Tibial nerve (tissue), 4 donors: Measurements from ENCODE around the gene XPO1. TPM values are rescaled to one million over a fixed set of nuclear protein-coding genes. Genes with fewer than 3 reads are reported as not detected.

Experiments
- DNase-seq, 2 donors: peaks; one replicate each; pipeline ENCODE4 v3.0.0-alpha.2; 2019; ENCODE audit warnings: low spot score in 2 of 2
- H3K27ac ChIP-seq, 4 donors: fragments of 200-600 bp; sonication (generic) in 3 of 4; one replicate each; pipeline ENCODE4 v1.5.1; 2017 to 2019; ENCODE audit warnings: mild to moderate bottlenecking in 1 of 4
- H3K27me3 ChIP-seq, 2 donors: fragments of 200-600 bp; sonication (generic) in 1 of 2; one replicate each; pipeline versions ENCODE4 v1.5.1 to v1.6.0; 2017 to 2019
- H3K36me3 ChIP-seq, 3 donors: fragments of 200-600 bp; sonication (generic); one replicate each; pipeline ENCODE4 v1.5.1; 2018 to 2019
- H3K4me1 ChIP-seq, 4 donors: fragments of 200-600 bp; sonication (generic) in 3 of 4; one replicate each; pipeline ENCODE4 v1.5.1; 2017 to 2019
- H3K4me3 ChIP-seq, 4 donors: fragments of 200-600 bp; sonication (generic) in 3 of 4; one replicate each; pipeline ENCODE4 v1.5.1; 2017 to 2019; ENCODE audit warnings: mild to moderate bottlenecking in 1 of 4, moderate library complexity in 1 of 4
- H3K9me3 ChIP-seq, 4 donors: fragments of 200-600 bp; sonication (generic) in 3 of 4; one replicate each; pipeline ENCODE4 v1.5.1; 2017 to 2019
- CTCF ChIP-seq, 5 experiments: fragments of 200-600 bp in 3 of 5; fragments of 450-650 bp in 2 of 5; sonication (generic) in 3 of 5; IDR thresholded peaks; one replicate each; pipeline ENCODE4 v1.5.1; 2016 to 2019; ENCODE audit warnings: antibody characterized with exemption in 5 of 5, mild to moderate bottlenecking in 3 of 5, moderate library complexity in 2 of 5
- EP300 ChIP-seq, 2 donors: sonication (generic); formaldehyde crosslinking; IDR thresholded peaks; one replicate each; pipeline ENCODE4 v1.6.1; 2017; ENCODE audit warnings: antibody characterized with exemption in 2 of 2, mild to moderate bottlenecking in 1 of 2
- POLR2A ChIP-seq, 2 donors: fragments of 450-650 bp; IDR thresholded peaks; one replicate each; pipeline ENCODE4 v1.6.1; 2017; ENCODE audit warnings: antibody characterized with exemption in 2 of 2, mild to moderate bottlenecking in 2 of 2, moderate library complexity in 2 of 2
- WGBS, 2 donors: methylation state at CpG; one replicate each; pipeline ENCODE4 v1.1.5; 2018; 5-methylcytosine and 5-hydroxymethylcytosine counted together
- total RNA-seq, 4 donors: library from RNA; depleted of rRNA; stranded (reverse); fragments of >200 nt; gene quantifications; one replicate each; pipeline ENCODE4 v1.1.0, GENCODE V29; 2016

XPO1 gene
- total RNA-seq, 4 donors from 2014 or later = 100 to 151 (median 112) TPM

- Histone ChIP-seq H3K4me3 (peak overlapping the region; percentile 58 to 87 (median 79)), H3K36me3 (peaks cover 0 to 14% (median 0%) of the 10 kb centered on the region in 3 donors), H3K27ac (peak overlapping the region; percentile 95 to 99 (median 98)), H3K27me3 (no peaks in the 10 kb centered on the region), H3K9me3 (no peaks in the 10 kb centered on the region), H3K4me1 (peaks cover 5 to 49% (median 25%) of the 10 kb centered on the region in 4 donors)
- DNase-seq = no peak
- TF ChIP-seq CTCF (IDR thresholded peaks at IDR 0.05) (no peak), EP300 (IDR thresholded peaks at IDR 0.05) (no peak), POLR2A (IDR thresholded peaks at IDR 0.05) (no peak)
- WGBS, 2 donors = 8 to 9% methylated on average over 5 of the region's 5 CpGs
Measured at GRCh38 chr2:61535449-61535848, 2.7 kb downstream of the XPO1 start.

- no peak for DNase-seq
- Histone ChIP-seq H3K9me3 (no peaks in the 10 kb centered on the region), H3K4me3 (peak overlapping the region in 2 of 4 donors; percentile 76 to 82), H3K27ac (peak overlapping the region; percentile 95 to 99 (median 98)), H3K4me1 (peaks cover 5 to 54% (median 27%) of the 10 kb centered on the region in 4 donors), H3K36me3 (peaks cover 0 to 14% (median 0%) of the 10 kb centered on the region in 3 donors), H3K27me3 (no peaks in the 10 kb centered on the region)
- TF ChIP-seq CTCF (IDR thresholded peaks at IDR 0.05) (no peak), EP300 (IDR thresholded peaks at IDR 0.05) (no peak), POLR2A (IDR thresholded peaks at IDR 0.05) (no peak)
- 21 to 23% methylated on average over 2 of the region's 2 CpGs for WGBS, 2 donors
Measured at GRCh38 chr2:61534926-61535325, 3.2 kb downstream of the XPO1 start.

GRCh38 chr2:61530749-61531148 lies 7.4 kb downstream of the XPO1 start:
- Histone ChIP-seq H3K4me1 (peaks cover 5 to 56% (median 27%) of the 10 kb centered on the region in 4 donors), H3K4me3 (no peak overlapping the region), H3K9me3 (no peaks in the 10 kb centered on the region), H3K27ac (no peak overlapping the region), H3K27me3 (no peaks in the 10 kb centered on the region), H3K36me3 (peaks cover 0 to 29% (median 0%) of the 10 kb centered on the region in 3 donors)
- TF ChIP-seq EP300 (IDR thresholded peaks at IDR 0.05) (no peak), CTCF (IDR thresholded peaks at IDR 0.05) (no peak), POLR2A (IDR thresholded peaks at IDR 0.05) (no peak)
- WGBS, 2 donors = 64 to 66% methylated on average over 2 of the region's 2 CpGs
- DNase-seq = no peak

GRCh38 chr2:61529944-61530735 lies 8.0 kb downstream of the XPO1 start:
- Histone ChIP-seq H3K27ac (no peak overlapping the region), H3K27me3 (no peaks in the 10 kb centered on the region), H3K9me3 (no peaks in the 10 kb centered on the region), H3K4me3 (no peak overlapping the region), H3K36me3 (peaks cover 0 to 29% (median 0%) of the 10 kb centered on the region in 3 donors), H3K4me1 (peaks cover 2 to 53% (median 23%) of the 10 kb centered on the region in 4 donors)
- 65 to 72% methylated on average over 3 of the region's 3 CpGs for WGBS, 2 donors
- TF ChIP-seq EP300 (IDR thresholded peaks at IDR 0.05) (no peak), CTCF (IDR thresholded peaks at IDR 0.05) (no peak), POLR2A (IDR thresholded peaks at IDR 0.05) (no peak)
- no peak for DNase-seq

- Histone ChIP-seq H3K4me1 (peaks cover 0 to 30% (median 2%) of the 10 kb centered on the region in 4 donors), H3K4me3 (no peak overlapping the region), H3K36me3 (peaks cover 2 to 64% (median 15%) of the 10 kb centered on the region in 3 donors), H3K9me3 (no peaks in the 10 kb centered on the region), H3K27ac (no peak overlapping the region), H3K27me3 (no peaks in the 10 kb centered on the region)
- no peak for TF ChIP-seq POLR2A (IDR thresholded peaks at IDR 0.05)
- TF ChIP-seq CTCF (IDR thresholded peaks at IDR 0.05) = no peak
- no peak for TF ChIP-seq EP300 (IDR thresholded peaks at IDR 0.05)
- DNase-seq = no peak
- 88 to 90% methylated on average over 3 of the region's 3 CpGs for WGBS, 2 donors
Measured at GRCh38 chr2:61520261-61520660, 17.9 kb downstream of the XPO1 start.
